ENCODE measurements around the gene LRRK1.

- TF ChIP-seq CTCF (optimal IDR thresholded peaks at IDR 0.05 in 1 of 3, IDR thresholded peaks at IDR 0.05 in 1 of 3, conservative IDR thresholded peaks at IDR 0.05 in 1 of 3; ENCODE audit: extremely low read depth in 1 of 3, insufficient read depth in 2 of 3, low read length in 3 of 3) = no peak
- TF ChIP-seq EZH2 (IDR thresholded peaks at IDR 0.05; ENCODE audit: low read length) = no peak
Measured at GRCh38 chr15:100909565-100909964, 9.6 kb upstream of the LRRK1 start.
